SH-SY5Y (cell line): ENCODE measurements around the gene FER.

ENCODE experiments used
- GATA2 ChIP-seq: IDR thresholded peaks from 2 replicates; pipeline ENCODE4 v1.6.1; 2011; ENCODE audit warnings: mild to moderate bottlenecking, low read depth, low read length
- GATA3 ChIP-seq: IDR thresholded peaks from 2 replicates; pipeline ENCODE4 v1.6.1; 2011; ENCODE audit warnings: low read depth, mild to moderate bottlenecking, low read length, moderate library complexity

DNA sequence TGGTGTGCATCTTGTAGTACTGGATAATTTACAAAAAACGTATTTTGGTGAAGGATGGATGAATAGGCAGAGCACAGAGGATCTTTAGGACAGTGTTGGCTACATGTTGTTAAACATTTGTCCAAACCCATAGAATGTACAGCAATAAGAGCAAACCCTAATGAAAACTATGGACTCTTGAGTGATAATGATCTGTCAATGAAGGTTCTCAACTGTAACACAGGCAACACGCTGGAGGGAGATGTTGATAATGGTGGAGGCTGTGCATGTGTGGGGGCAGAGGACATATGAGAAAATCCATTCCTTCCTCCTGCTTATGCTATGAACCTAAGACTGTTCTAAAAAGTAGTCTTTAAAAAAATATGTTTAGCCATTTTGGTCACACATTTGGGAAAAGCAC lies 194.0 kb downstream of the FER start:
- TF ChIP-seq GATA3 (no peak), GATA2 (no peak)
